Liver (tissue), 10 donors: ENCODE data around the gene KRTAP3-3. TPM values are rescaled to one million over a fixed set of nuclear protein-coding genes. Genes with fewer than 3 reads are reported as not detected.

Experiments
- DNase-seq: peaks from one replicate; pipeline ENCODE4 v3.0.0-alpha.2; 2017; ENCODE audit warnings: low spot score
- H3K27ac ChIP-seq, 2 donors: one replicate each; pipeline ENCODE4 v1.7.0; 2013; ENCODE audit warnings: inconsistent platforms in 2 of 2, low read length in 2 of 2, control low read depth in 1 of 2, low read depth in 1 of 2, mild to moderate bottlenecking in 1 of 2
- H3K27me3 ChIP-seq, 4 donors: one replicate each; pipeline versions ENCODE4 v1.6.1 to v1.7.0; 2013; ENCODE audit warnings: low read length in 3 of 4, inconsistent platforms in 1 of 4, mild to moderate bottlenecking in 1 of 4, moderate library complexity in 1 of 4; ENCODE audit not compliant: control insufficient read depth in 4 of 4, insufficient read depth in 4 of 4
- H3K36me3 ChIP-seq, 4 donors: one replicate each; pipeline versions ENCODE4 v1.6.1 to v1.7.0; 2013; ENCODE audit warnings: low read length in 3 of 4, mild to moderate bottlenecking in 3 of 4, low read depth in 1 of 4, moderate library complexity in 1 of 4; ENCODE audit not compliant: control insufficient read depth in 4 of 4, insufficient read depth in 3 of 4
- H3K4me1 ChIP-seq, 4 donors: one replicate each; pipeline versions ENCODE4 v1.6.1 to v1.7.0; 2013; ENCODE audit warnings: low read length in 3 of 4, mild to moderate bottlenecking in 3 of 4, moderate library complexity in 1 of 4; ENCODE audit not compliant: control insufficient read depth in 4 of 4, insufficient read depth in 4 of 4
- H3K4me3 ChIP-seq, 3 donors: one replicate each; pipeline versions ENCODE4 v1.6.1 to v1.7.0; 2013; ENCODE audit warnings: low read length in 3 of 3, control low read depth in 1 of 3, low read depth in 1 of 3, mild to moderate bottlenecking in 1 of 3
- H3K9ac ChIP-seq, 2 donors: one replicate each; pipeline ENCODE4 v1.7.0; 2013; ENCODE audit warnings: low read length in 2 of 2, mild to moderate bottlenecking in 2 of 2, moderate library complexity in 2 of 2, control low read depth in 1 of 2, low read depth in 1 of 2
- H3K9me3 ChIP-seq, 4 donors: one replicate each; pipeline versions ENCODE4 v1.6.1 to v1.7.0; 2013; ENCODE audit warnings: low read length in 3 of 4; ENCODE audit not compliant: control insufficient read depth in 4 of 4
- EGR1 ChIP-seq, 2 donors: IDR thresholded peaks; 2 replicates each; pipeline ENCODE4 v1.6.1; 2016 to 2018; ENCODE audit warnings: antibody characterized with exemption in 2 of 2, low read depth in 2 of 2
- FOXA1 ChIP-seq: IDR thresholded peaks from 2 replicates; pipeline ENCODE4 v1.6.1; 2016; ENCODE audit warnings: antibody characterized with exemption
- RXRA ChIP-seq, 2 donors: IDR thresholded peaks; 2 replicates each; pipeline ENCODE4 v1.6.1; 2017 to 2018; ENCODE audit warnings: antibody characterized with exemption in 2 of 2, mild to moderate bottlenecking in 1 of 2
- WGBS: extraction: QIAGEN DNeasy Blood & Tissue Kit; methylation state at CpG from one replicate; pipeline ENCODE4 v1.1.7; 2013; 5-methylcytosine and 5-hydroxymethylcytosine counted together
- polyA plus RNA-seq, 2 donors: library from polyadenylated mRNA; stranded (reverse) in 1 of 2; unstranded in 1 of 2; fragments of 200-250 nt in 1 of 2; fragments of >200 nt in 1 of 2; fragmentation: Nextera tagmentation in 1 of 2; extraction: Ambion mirVana in 1 of 2; gene quantifications; one replicate each; pipeline versions ENCODE4 v1.2.1 to v1.2.3, GENCODE V29; 2013 to 2015
- small RNA-seq: library from RNA; depleted of rRNA; stranded (forward); fragments of <200 nt; gene quantifications from one replicate; pipeline ENCODE3, GENCODE V24; 2014
- total RNA-seq, 2 donors: library from RNA; depleted of rRNA; stranded (reverse); fragments of >200 nt; gene quantifications; one replicate each; pipeline ENCODE4 v1.2.3, GENCODE V29; 2014
- donor health status: healthy.
- donor health status: healthy.
- donor health status: healthy.
- donor health status: healthy.
- donor health status: healthy.

KRTAP3-3 gene
- total and polyA plus RNA-seq, 4 donors = not detected

GRCh38 chr17:40944531-40944930 is 49.4 kb downstream of the KRTAP3-3 start:
- 41% methylated on average over 1 of the region's 1 CpG for WGBS
- peaks cover 0 to 18% (median 4%) of the 10 kb centered on the region in 4 donors for H3K27me3 ChIP-seq
- no peak overlapping the region for H3K9ac ChIP-seq
- H3K4me1 ChIP-seq = no peaks in the 10 kb centered on the region
- no peaks in the 10 kb centered on the region for H3K36me3 ChIP-seq
- no peak for DNase-seq
- H3K27ac ChIP-seq = no peak overlapping the region
- H3K9me3 ChIP-seq = no peaks in the 10 kb centered on the region
- no peak for TF ChIP-seq EGR1 (IDR thresholded peaks at IDR 0.05; ENCODE audit: low read depth in 2 of 2)
- no peak for TF ChIP-seq RXRA (IDR thresholded peaks at IDR 0.05)
- TF ChIP-seq FOXA1 = no peak
- H3K4me3 ChIP-seq = no peak overlapping the region

Small RNAs within 50 kb of the gene (small RNA-seq; reads per million reads assigned to genes)
- not detected for gene KRTAP3-4P

Other genes starting within 250 kb of the KRTAP3-3 start
Only the 30 nearest of the 36 such genes appear.
- gene KRT28, start 194.2 kb downstream of the KRTAP3-3 start, total RNA-seq = not detected
- gene KRT28, start 194.2 kb downstream of the KRTAP3-3 start, polyA plus RNA-seq = not detected
- gene KRT10, start 171.6 kb downstream of the KRTAP3-3 start, total RNA-seq = 1 to 10 TPM; 1.6 to 3.4 TPM
- 10 to 100 TPM; 10.8 to 52.5 TPM for gene KRT10, start 171.6 kb downstream of the KRTAP3-3 start, polyA plus RNA-seq
- gene KRT12, start 126.9 kb downstream of the KRTAP3-3 start, total RNA-seq = not detected
- gene KRT12, start 126.9 kb downstream of the KRTAP3-3 start, polyA plus RNA-seq = not detected
- not detected for gene KRT20, start 108.9 kb downstream of the KRTAP3-3 start, total RNA-seq
- gene KRT20, start 108.9 kb downstream of the KRTAP3-3 start, polyA plus RNA-seq = not detected
- 1 to 10 TPM in 1 of 2 donors, under 1 TPM in 1; 0.09 to 1.3 TPM for gene KRT23, start 56.5 kb downstream of the KRTAP3-3 start, total RNA-seq
- gene KRT23, start 56.5 kb downstream of the KRTAP3-3 start, polyA plus RNA-seq = under 1 TPM in 1 of 2 donors, not detected in 1; 0.24 TPM
- gene KRT39, start 27.2 kb downstream of the KRTAP3-3 start, total RNA-seq = not detected
- gene KRT39, start 27.2 kb downstream of the KRTAP3-3 start, polyA plus RNA-seq = not detected
- not detected for gene KRT40, start 9.8 kb downstream of the KRTAP3-3 start, total RNA-seq
- gene KRT40, start 9.8 kb downstream of the KRTAP3-3 start, polyA plus RNA-seq = not detected
- gene KRTAP3-2, start 5.7 kb upstream of the KRTAP3-3 start, total RNA-seq = not detected
- not detected for gene KRTAP3-2, start 5.7 kb upstream of the KRTAP3-3 start, polyA plus RNA-seq
- not detected for gene KRTAP3-1, start 15.0 kb upstream of the KRTAP3-3 start, total RNA-seq
- gene KRTAP3-1, start 15.0 kb upstream of the KRTAP3-3 start, polyA plus RNA-seq = not detected
- gene KRTAP1-5, start 33.0 kb upstream of the KRTAP3-3 start, total RNA-seq = not detected
- not detected for gene KRTAP1-5, start 33.0 kb upstream of the KRTAP3-3 start, polyA plus RNA-seq
- gene KRTAP1-4, start 36.0 kb upstream of the KRTAP3-3 start, total RNA-seq = not detected
- gene KRTAP1-4, start 36.0 kb upstream of the KRTAP3-3 start, polyA plus RNA-seq = not detected
- not detected for gene KRTAP1-3, start 40.7 kb upstream of the KRTAP3-3 start, total RNA-seq
- not detected for gene KRTAP1-3, start 40.7 kb upstream of the KRTAP3-3 start, polyA plus RNA-seq
- not detected for gene KRTAP1-1, start 47.3 kb upstream of the KRTAP3-3 start, total RNA-seq
- gene KRTAP1-1, start 47.3 kb upstream of the KRTAP3-3 start, polyA plus RNA-seq = not detected
- gene KRTAP2-1, start 53.2 kb upstream of the KRTAP3-3 start, total RNA-seq = not detected
- not detected for gene KRTAP2-1, start 53.2 kb upstream of the KRTAP3-3 start, polyA plus RNA-seq
- not detected for gene KRTAP2-2, start 61.1 kb upstream of the KRTAP3-3 start, total RNA-seq
- gene KRTAP2-2, start 61.1 kb upstream of the KRTAP3-3 start, polyA plus RNA-seq = not detected
- not detected for gene KRTAP2-3, start 66.0 kb upstream of the KRTAP3-3 start, total RNA-seq
- not detected for gene KRTAP2-3, start 66.0 kb upstream of the KRTAP3-3 start, polyA plus RNA-seq
- not detected for gene KRTAP2-4, start 71.7 kb upstream of the KRTAP3-3 start, total RNA-seq
- not detected for gene KRTAP2-4, start 71.7 kb upstream of the KRTAP3-3 start, polyA plus RNA-seq
- not detected for gene KRTAP4-7, start 90.0 kb upstream of the KRTAP3-3 start, total RNA-seq
- not detected for gene KRTAP4-7, start 90.0 kb upstream of the KRTAP3-3 start, polyA plus RNA-seq
- gene KRTAP4-8, start 104.0 kb upstream of the KRTAP3-3 start, total RNA-seq = not detected
- gene KRTAP4-8, start 104.0 kb upstream of the KRTAP3-3 start, polyA plus RNA-seq = not detected
- gene KRTAP4-16, start 108.0 kb upstream of the KRTAP3-3 start, total RNA-seq = not detected
- gene KRTAP4-16, start 108.0 kb upstream of the KRTAP3-3 start, polyA plus RNA-seq = not detected
- not detected for gene KRTAP4-9, start 111.2 kb upstream of the KRTAP3-3 start, total RNA-seq
- gene KRTAP4-9, start 111.2 kb upstream of the KRTAP3-3 start, polyA plus RNA-seq = not detected
- not detected for gene KRTAP4-11, start 124.2 kb upstream of the KRTAP3-3 start, total RNA-seq
- not detected for gene KRTAP4-11, start 124.2 kb upstream of the KRTAP3-3 start, polyA plus RNA-seq
- gene KRTAP4-12, start 130.0 kb upstream of the KRTAP3-3 start, total RNA-seq = not detected
- gene KRTAP4-12, start 130.0 kb upstream of the KRTAP3-3 start, polyA plus RNA-seq = not detected
- gene KRTAP4-6, start 146.4 kb upstream of the KRTAP3-3 start, total RNA-seq = not detected
- gene KRTAP4-6, start 146.4 kb upstream of the KRTAP3-3 start, polyA plus RNA-seq = not detected
- not detected for gene KRTAP4-5, start 155.7 kb upstream of the KRTAP3-3 start, total RNA-seq
- not detected for gene KRTAP4-5, start 155.7 kb upstream of the KRTAP3-3 start, polyA plus RNA-seq
- gene KRTAP4-4, start 166.6 kb upstream of the KRTAP3-3 start, total RNA-seq = not detected
- not detected for gene KRTAP4-4, start 166.6 kb upstream of the KRTAP3-3 start, polyA plus RNA-seq
- gene KRTAP4-3, start 174.1 kb upstream of the KRTAP3-3 start, total RNA-seq = not detected
- not detected for gene KRTAP4-3, start 174.1 kb upstream of the KRTAP3-3 start, polyA plus RNA-seq
- gene KRTAP4-2, start 184.1 kb upstream of the KRTAP3-3 start, total RNA-seq = not detected
- gene KRTAP4-2, start 184.1 kb upstream of the KRTAP3-3 start, polyA plus RNA-seq = not detected
- not detected for gene KRTAP4-1, start 190.7 kb upstream of the KRTAP3-3 start, total RNA-seq
- not detected for gene KRTAP4-1, start 190.7 kb upstream of the KRTAP3-3 start, polyA plus RNA-seq
- not detected for gene KRTAP9-1, start 195.7 kb upstream of the KRTAP3-3 start, total RNA-seq
- gene KRTAP9-1, start 195.7 kb upstream of the KRTAP3-3 start, polyA plus RNA-seq = not detected